Measurements from ENCODE around the gene POU2F3. TPM values are rescaled to one million over a fixed set of nuclear protein-coding genes. Genes with fewer than 3 reads are reported as not detected.

The POU2F3 gene
- total and polyA plus RNA-seq, 2 of the 13 experiments (the other 11 are each of a cell fraction or from before 2014, with no cell fraction given), result not detected

DNA sequence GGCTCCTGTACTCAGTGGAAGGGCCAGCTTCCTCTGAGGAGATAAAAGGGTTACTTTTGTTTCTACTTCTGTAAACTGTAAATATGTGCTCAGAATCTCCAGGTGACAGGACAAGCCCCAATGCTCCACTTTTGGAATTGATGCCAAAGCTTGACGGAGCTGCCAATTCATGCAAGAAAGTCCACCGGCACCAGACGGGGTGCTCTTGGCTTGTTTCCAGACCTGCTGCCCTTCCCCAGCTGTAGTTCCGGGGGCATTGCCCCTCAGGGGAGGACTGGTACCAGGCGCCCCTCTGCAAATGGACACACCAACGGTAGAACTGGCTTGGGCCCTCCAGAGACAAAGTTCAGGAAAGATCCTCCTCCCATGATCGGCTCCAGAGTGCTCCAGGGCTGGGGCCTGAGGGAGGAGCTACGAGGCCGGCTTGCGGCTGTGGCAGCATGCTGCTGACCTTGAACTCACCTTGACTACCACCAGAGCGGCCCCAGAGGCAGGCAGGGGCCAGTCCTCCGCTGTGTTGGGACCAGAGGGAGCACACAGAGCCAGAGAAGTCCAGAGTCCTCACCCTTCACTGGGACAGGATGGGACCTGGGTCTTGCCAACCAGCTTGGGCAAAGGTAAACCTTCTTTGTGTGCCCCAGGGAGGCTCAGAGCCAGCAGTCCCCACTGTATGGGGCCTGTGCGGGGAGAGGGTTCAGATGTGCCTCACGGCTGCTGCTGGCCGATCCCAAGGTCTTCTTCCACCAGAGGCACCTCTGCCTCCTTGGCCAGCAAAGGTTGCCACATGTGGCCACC is 46.9 kb upstream of the POU2F3 start (continued):
- TF ChIP-seq, protein P1, sequence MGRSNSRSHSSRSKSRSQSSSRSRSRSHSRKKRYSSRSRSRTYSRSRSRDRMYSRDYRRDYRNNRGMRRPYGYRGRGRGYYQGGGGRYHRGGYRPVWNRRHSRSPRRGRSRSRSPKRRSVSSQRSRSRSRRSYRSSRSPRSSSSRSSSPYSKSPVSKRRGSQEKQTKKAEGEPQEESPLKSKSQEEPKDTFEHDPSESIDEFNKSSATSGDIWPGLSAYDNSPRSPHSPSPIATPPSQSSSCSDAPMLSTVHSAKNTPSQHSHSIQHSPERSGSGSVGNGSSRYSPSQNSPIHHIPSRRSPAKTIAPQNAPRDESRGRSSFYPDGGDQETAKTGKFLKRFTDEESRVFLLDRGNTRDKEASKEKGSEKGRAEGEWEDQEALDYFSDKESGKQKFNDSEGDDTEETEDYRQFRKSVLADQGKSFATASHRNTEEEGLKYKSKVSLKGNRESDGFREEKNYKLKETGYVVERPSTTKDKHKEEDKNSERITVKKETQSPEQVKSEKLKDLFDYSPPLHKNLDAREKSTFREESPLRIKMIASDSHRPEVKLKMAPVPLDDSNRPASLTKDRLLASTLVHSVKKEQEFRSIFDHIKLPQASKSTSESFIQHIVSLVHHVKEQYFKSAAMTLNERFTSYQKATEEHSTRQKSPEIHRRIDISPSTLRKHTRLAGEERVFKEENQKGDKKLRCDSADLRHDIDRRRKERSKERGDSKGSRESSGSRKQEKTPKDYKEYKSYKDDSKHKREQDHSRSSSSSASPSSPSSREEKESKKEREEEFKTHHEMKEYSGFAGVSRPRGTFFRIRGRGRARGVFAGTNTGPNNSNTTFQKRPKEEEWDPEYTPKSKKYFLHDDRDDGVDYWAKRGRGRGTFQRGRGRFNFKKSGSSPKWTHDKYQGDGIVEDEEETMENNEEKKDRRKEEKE (IDR thresholded peaks at IDR 0.05), result no peak
- no peak for TF ChIP-seq ZNF577 (CRISPR knock-in tag; IDR thresholded peaks at IDR 0.05; ENCODE audit: borderline replicate concordance, low read depth)
- TF ChIP-seq ZNF446 (CRISPR knock-in tag; IDR thresholded peaks at IDR 0.05), result no peak
- no peak for TF ChIP-seq NFATC3 (CRISPR knock-in tag; IDR thresholded peaks at IDR 0.05)
- 0 out of 2 replicates have a peak, but pooled peaks have one; percentile 10 for TF ChIP-seq ZNF777 (CRISPR knock-in tag; IDR thresholded peaks at IDR 0.05)
- TF ChIP-seq SRSF4 (IDR thresholded peaks at IDR 0.05; ENCODE audit: low read depth, low read length, poor library complexity, severe bottlenecking), result no peak
- TF ChIP-seq ZBTB43 (CRISPR knock-in tag; conservative IDR thresholded peaks at IDR 0.05), result no peak
- no peak; a peak in 1 of 4 replicates for TF ChIP-seq REST (IDR thresholded peaks at IDR 0.05; ENCODE audit: borderline replicate concordance in 1 of 2, low read depth in 1 of 2, low read length in 2 of 2)
- TF ChIP-seq ZKSCAN1 (IDR thresholded peaks at IDR 0.05; ENCODE audit: low read length), result no peak
- TF ChIP-seq CREB1 (IDR thresholded peaks at IDR 0.05), result no peak
- no peak for TF ChIP-seq CREB1 (CRISPR knock-in tag; IDR thresholded peaks at IDR 0.05)
- TF ChIP-seq NFKB2 (CRISPR knock-in tag; IDR thresholded peaks at IDR 0.05; ENCODE audit: borderline replicate concordance), result peak; percentile 62; the same call in 1 of the 2 replicates
- TF ChIP-seq, protein P2, sequence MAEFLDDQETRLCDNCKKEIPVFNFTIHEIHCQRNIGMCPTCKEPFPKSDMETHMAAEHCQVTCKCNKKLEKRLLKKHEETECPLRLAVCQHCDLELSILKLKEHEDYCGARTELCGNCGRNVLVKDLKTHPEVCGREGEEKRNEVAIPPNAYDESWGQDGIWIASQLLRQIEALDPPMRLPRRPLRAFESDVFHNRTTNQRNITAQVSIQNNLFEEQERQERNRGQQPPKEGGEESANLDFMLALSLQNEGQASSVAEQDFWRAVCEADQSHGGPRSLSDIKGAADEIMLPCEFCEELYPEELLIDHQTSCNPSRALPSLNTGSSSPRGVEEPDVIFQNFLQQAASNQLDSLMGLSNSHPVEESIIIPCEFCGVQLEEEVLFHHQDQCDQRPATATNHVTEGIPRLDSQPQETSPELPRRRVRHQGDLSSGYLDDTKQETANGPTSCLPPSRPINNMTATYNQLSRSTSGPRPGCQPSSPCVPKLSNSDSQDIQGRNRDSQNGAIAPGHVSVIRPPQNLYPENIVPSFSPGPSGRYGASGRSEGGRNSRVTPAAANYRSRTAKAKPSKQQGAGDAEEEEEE (CRISPR knock-in tag; IDR thresholded peaks at IDR 0.05; ENCODE audit: borderline replicate concordance), result no peak
- TF ChIP-seq CCAR2 (optimal IDR thresholded peaks at IDR 0.05; ENCODE audit: low read depth, low read length), result no peak
- peak; percentile 44; the same call in 1 of the 2 replicates for TF ChIP-seq ZBTB33 (CRISPR knock-in tag; IDR thresholded peaks at IDR 0.05)
- peak; percentile 63; the same call in 1 of the 2 replicates for TF ChIP-seq ARID2 (CRISPR knock-in tag; IDR thresholded peaks at IDR 0.05; ENCODE audit: borderline replicate concordance)
- TF ChIP-seq ZNF792 (CRISPR knock-in tag; IDR thresholded peaks at IDR 0.05), result peak; percentile 65; the same call in 1 of the 2 replicates
